HG02938 (cell line): ENCODE measurements around the gene BMPR1B.

Experiments used
- ATAC-seq: cut with Tn5 transposase; IDR thresholded peaks from one replicate; pipeline ENCODE4 v1.9.1; 2021; ENCODE audit warnings: mild to moderate bottlenecking, moderate library complexity; ENCODE audit not compliant: unreplicated experiment

Gene BMPR1B

GRCh38 chr4:94757192-94758140 is at the start of gene BMPR1B:
TSS of gene BMPR1B (plus strand) at chr4:94757955. CDS start at chr4:95104425, 346,470 bp downstream.
- no peak for ATAC-seq

GRCh38 chr4:94711635-94712034 is 46.1 kb upstream of the BMPR1B start:
- no peak for ATAC-seq

GRCh38 chr4:94714365-94715160 is 43.2 kb upstream of the BMPR1B start:
- ATAC-seq, result no peak

- ATAC-seq, result no peak
Observed at GRCh38 chr4:94715726-94716125, 42.0 kb upstream of the BMPR1B start.

- no peak for ATAC-seq
Observed at GRCh38 chr4:94721310-94721709, 36.4 kb upstream of the BMPR1B start.

- ATAC-seq, result no peak
Observed at GRCh38 chr4:94722270-94722669, 35.5 kb upstream of the BMPR1B start.

- ATAC-seq, result no peak
Observed at GRCh38 chr4:94722748-94723147, 35.0 kb upstream of the BMPR1B start.

- no peak for ATAC-seq
Observed at GRCh38 chr4:94724016-94724790, 33.6 kb upstream of the BMPR1B start.

- ATAC-seq, result no peak
Observed at GRCh38 chr4:94726524-94727123, 31.1 kb upstream of the BMPR1B start.

- ATAC-seq, result no peak
Observed at GRCh38 chr4:94728056-94728766, 29.5 kb upstream of the BMPR1B start.

- no peak for ATAC-seq
Observed at GRCh38 chr4:94732358-94732698, 25.4 kb upstream of the BMPR1B start.

- no peak for ATAC-seq
Observed at GRCh38 chr4:94739741-94740140, 18.0 kb upstream of the BMPR1B start.

GRCh38 chr4:94741304-94741703 is 16.5 kb upstream of the BMPR1B start:
- no peak for ATAC-seq

GRCh38 chr4:94743838-94744237 is 13.9 kb upstream of the BMPR1B start:
- ATAC-seq, result no peak

- ATAC-seq, result no peak
Observed at GRCh38 chr4:94744850-94745249, 12.9 kb upstream of the BMPR1B start.

GRCh38 chr4:94746746-94747145 is 11.0 kb upstream of the BMPR1B start:
- no peak for ATAC-seq

- ATAC-seq, result no peak
Observed at GRCh38 chr4:94758141-94758699, 465 bp downstream of the BMPR1B start.

GRCh38 chr4:94758700-94759399 is 1.1 kb downstream of the BMPR1B start:
- no peak for ATAC-seq

GRCh38 chr4:94759767-94760211 is 2.0 kb downstream of the BMPR1B start:
- ATAC-seq, result no peak
